SK-N-SH (cell line): ENCODE results near the gene WWC1. TPM values are rescaled to one million over a fixed set of nuclear protein-coding genes. Genes with fewer than 3 reads are reported as not detected.

Experiments used
- CTCF ChIA-PET: fragments of 300-600, 350-600 bp; formaldehyde crosslinking; extraction: SDS; loops from one replicate; lab custom pipeline; 2021; lab: Yijun Ruan, JAX
- POLR2A ChIA-PET: fragments of 350-600 bp; sonication (Branson Sonifier 250); formaldehyde crosslinking; extraction: SDS; loops from one replicate; lab custom pipeline; 2020; ENCODE audit warnings: antibody characterized with exemption, inconsistent platforms; lab: Yijun Ruan, JAX
- DNase-seq: peaks from one replicate; pipeline ENCODE4 v3.0.0; 2012
- H2AFZ ChIP-seq: fragments of 200-600 bp; sonication (generic); 2 replicates; pipeline ENCODE4 v1.8.1; 2016; ENCODE audit warnings: antibody characterized with exemption, mild to moderate bottlenecking, low read depth
- H3F3A ChIP-seq: fragments of 200-600 bp; sonication (generic); replicated peaks from 2 replicates; pipeline ENCODE3; 2016; ENCODE audit warnings: antibody characterized with exemption, mild to moderate bottlenecking; ENCODE audit not compliant: insufficient read depth
- H3K27ac ChIP-seq, 2 experiments: fragments of 200-500 bp in 1 of 2; fragments of 200-600 bp in 1 of 2; sonication (Bioruptor generic) in 1 of 2; sonication (generic), shearing (Covaris generic) in 1 of 2; 2 replicates each; pipeline versions ENCODE4 v1.5.1 to v1.6.1; 2014 to 2016; ENCODE audit warnings: low read depth in 2 of 2, inconsistent platforms in 1 of 2, low read length in 1 of 2, mild to moderate bottlenecking in 1 of 2, mixed read lengths in 1 of 2
- H3K27me3 ChIP-seq: fragments of 200-600 bp; sonication (generic), shearing (Covaris generic); 2 replicates; pipeline ENCODE4 v1.6.1; 2016; ENCODE audit warnings: mixed run types; ENCODE audit not compliant: insufficient read depth
- H3K36me3 ChIP-seq, 2 experiments: fragments of 200-500 bp in 1 of 2; fragments of 200-600 bp in 1 of 2; sonication (Bioruptor generic) in 1 of 2; sonication (generic) in 1 of 2; replicated peaks in 1 of 2; 2 replicates each; pipeline versions ENCODE3 to v1.5.1; 2014 to 2016; ENCODE audit warnings: low read length in 1 of 2, mild to moderate bottlenecking in 1 of 2; ENCODE audit not compliant: insufficient read depth in 2 of 2, control insufficient read depth in 1 of 2
- H3K4me1 ChIP-seq, 2 experiments: fragments of 200-500 bp in 1 of 2; fragments of 200-600 bp in 1 of 2; sonication (Bioruptor generic) in 1 of 2; sonication (generic), shearing (Covaris generic) in 1 of 2; 2 replicates each; pipeline versions ENCODE4 v1.5.1 to v1.6.1; 2014 to 2016; ENCODE audit warnings: low read depth in 1 of 2, low read length in 1 of 2, mixed run types in 1 of 2; ENCODE audit not compliant: insufficient read depth in 2 of 2, control insufficient read depth in 1 of 2
- H3K4me2 ChIP-seq: fragments of 200-600 bp; sonication (generic), shearing (Covaris generic); 2 replicates; pipeline ENCODE4 v1.6.1; 2017; ENCODE audit warnings: mixed run types
- H3K4me3 ChIP-seq, 2 experiments: fragments of 200-500 bp in 1 of 2; fragments of 200-600 bp in 1 of 2; sonication (Bioruptor generic) in 1 of 2; sonication (generic), shearing (Covaris generic) in 1 of 2; 2 replicates each; pipeline versions ENCODE4 v1.5.1 to v1.8.1; 2014 to 2016; ENCODE audit warnings: low read depth in 2 of 2, inconsistent platforms in 1 of 2, low read length in 1 of 2, mild to moderate bottlenecking in 1 of 2, mixed read lengths in 1 of 2, moderate library complexity in 1 of 2
- H3K79me2 ChIP-seq: fragments of 200-600 bp; sonication (generic); 2 replicates; pipeline ENCODE4 v1.8.1; 2017; ENCODE audit warnings: mild to moderate bottlenecking; ENCODE audit not compliant: insufficient read depth
- H3K9ac ChIP-seq: fragments of 200-600 bp; sonication (generic); 2 replicates; pipeline ENCODE4 v1.6.1; 2017; ENCODE audit warnings: mixed run types
- H3K9me2 ChIP-seq: fragments of 200-600 bp; sonication (generic); 2 replicates; pipeline ENCODE4 v1.6.1; 2017; ENCODE audit warnings: mixed run types
- H3K9me3 ChIP-seq: fragments of 200-600 bp; sonication (generic); 2 replicates; pipeline ENCODE4 v1.6.1; 2017; ENCODE audit warnings: mixed run types, mild to moderate bottlenecking, moderate library complexity
- H4K20me1 ChIP-seq: fragments of 200-600 bp; sonication (generic); 2 replicates; pipeline ENCODE4 v1.6.1; 2017; ENCODE audit warnings: mild to moderate bottlenecking, mixed run types; ENCODE audit not compliant: insufficient read depth
- CHD2 ChIP-seq: fragments of 150-350 bp; IDR thresholded peaks from 2 replicates; pipeline ENCODE4 v1.6.1; 2018; ENCODE audit warnings: low read length; ENCODE audit not compliant: partially characterized antibody
- ELF1 ChIP-seq: IDR thresholded peaks from 2 replicates; pipeline ENCODE4 v1.4.0; 2012
- FOSL2 ChIP-seq: IDR thresholded peaks from 2 replicates; pipeline ENCODE4 v1.4.0; 2012; ENCODE audit warnings: low read depth, mild to moderate bottlenecking, moderate library complexity, borderline replicate concordance
- FOXJ3 ChIP-seq: sonication (generic); formaldehyde crosslinking; IDR thresholded peaks from 2 replicates; pipeline ENCODE4 v1.5.1; 2020; ENCODE audit warnings: mild to moderate bottlenecking, missing genetic modification reagents
- FOXM1 ChIP-seq: IDR thresholded peaks from 2 replicates; pipeline ENCODE4 v1.4.0; 2012; ENCODE audit warnings: low read depth, mild to moderate bottlenecking
- GATA2 ChIP-seq: sonication (generic); formaldehyde crosslinking; IDR thresholded peaks from 2 replicates; pipeline ENCODE4 v1.5.0; 2020; ENCODE audit warnings: mild to moderate bottlenecking, missing genetic modification reagents
- JUND ChIP-seq: IDR thresholded peaks from 2 replicates; pipeline ENCODE4 v1.4.0; 2012
- MXI1 ChIP-seq: IDR thresholded peaks from 2 replicates; pipeline ENCODE4 v1.6.1; 2012; ENCODE audit warnings: mild to moderate bottlenecking, low read depth, low read length, improper control_type of control experiment
- NFIC ChIP-seq: IDR thresholded peaks from 2 replicates; pipeline ENCODE4 v1.4.0; 2012; ENCODE audit warnings: borderline replicate concordance
- POLR2AphosphoS5 ChIP-seq: IDR thresholded peaks from 2 replicates; pipeline ENCODE4 v1.6.1; 2012; ENCODE audit warnings: low read depth, low read length
- RFX5 ChIP-seq: IDR thresholded peaks from 2 replicates; pipeline ENCODE4 v1.6.1; 2012; ENCODE audit warnings: mild to moderate bottlenecking, improper control_type of control experiment, low read length
- RXRA ChIP-seq: IDR thresholded peaks from 2 replicates; pipeline ENCODE4 v1.4.0; 2012; ENCODE audit warnings: low read depth, mild to moderate bottlenecking, borderline replicate concordance
- SIN3A ChIP-seq: IDR thresholded peaks from 2 replicates; pipeline ENCODE4 v1.6.1; 2012; ENCODE audit warnings: low read depth, mild to moderate bottlenecking, low read length, moderate library complexity, borderline replicate concordance
- SMC3 ChIP-seq: IDR thresholded peaks from 2 replicates; pipeline ENCODE4 v1.6.1; 2012; ENCODE audit warnings: low read depth, low read length, improper control_type of control experiment
- TAF1 ChIP-seq: IDR thresholded peaks from 2 replicates; pipeline ENCODE4 v1.6.1; 2012; ENCODE audit warnings: low read depth, mild to moderate bottlenecking, low read length, moderate library complexity, borderline replicate concordance
- TCF12 ChIP-seq: IDR thresholded peaks from 2 replicates; pipeline ENCODE4 v1.4.0; 2012
- WGBS: methylation state at CpG from one replicate; pipeline ENCODE4 v1.1.6; 2017; ENCODE audit warnings: low lambda C conversion rate; 5-methylcytosine and 5-hydroxymethylcytosine counted together
- polyA plus RNA-seq, 3 experiments: library from polyadenylated mRNA; depleted of rRNA; stranded (reverse); fragments of >200 nt; gene quantifications; 2 replicates each; pipeline ENCODE4 v1.2.3, GENCODE V29; 2012
- TF ChIP-seq, protein P1 (sequence below): IDR thresholded peaks from 2 replicates; pipeline ENCODE4 v1.6.1; 2012; ENCODE audit warnings: mild to moderate bottlenecking, low read depth, low read length, moderate library complexity
- TF ChIP-seq, protein P2 (sequence below): IDR thresholded peaks from 2 replicates; pipeline ENCODE4 v1.4.0; 2012; ENCODE audit warnings: low read depth, borderline replicate concordance
- TF ChIP-seq, protein P3 (sequence below): fragments of 150-350 bp; IDR thresholded peaks from 2 replicates; pipeline ENCODE4 v1.6.1; 2017; ENCODE audit warnings: antibody characterized with exemption, low read length, low read depth, borderline replicate concordance
- TF ChIP-seq, protein P4 (sequence below): fragments of 200-600 bp; sonication (generic); IDR thresholded peaks from 2 replicates; pipeline ENCODE4 v1.6.1; 2017; ENCODE audit warnings: antibody characterized with exemption, mild to moderate bottlenecking, moderate library complexity

Gene WWC1
- polyA plus RNA-seq, 1 of the 3 experiments (the other 2 are of a cell fraction), result 16.9 TPM

DNA sequence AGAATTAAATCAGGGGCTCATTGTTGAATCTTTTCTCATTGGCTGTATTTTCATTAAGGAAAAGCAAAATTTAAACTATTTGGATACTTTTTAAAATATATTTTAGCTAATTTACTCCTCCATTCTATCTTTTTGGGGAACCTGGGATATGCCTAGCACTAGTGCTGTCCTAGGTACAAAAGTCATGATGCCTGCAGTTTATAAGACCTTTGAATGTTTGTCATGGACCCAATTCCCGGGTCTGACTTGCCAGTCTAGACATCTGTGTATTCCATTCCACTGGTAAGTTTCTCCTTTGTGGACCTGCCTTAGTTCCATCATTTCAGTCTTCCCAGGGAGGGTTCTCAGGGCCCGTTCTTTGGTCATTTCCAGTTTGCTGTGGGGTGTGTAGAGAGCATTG is 63.0 kb downstream of the WWC1 start:
- no peak overlapping the region for H3K27ac ChIP-seq
- H3K36me3 ChIP-seq, result no peaks in the 10 kb centered on the region
- TF ChIP-seq CHD2 (no peak), NFIC (no peak), MXI1 (no peak), SIN3A (no peak), SMC3 (no peak), TAF1 (no peak), FOXM1 (no peak), FOSL2 (no peak), RFX5 (no peak), FOXJ3 (CRISPR knock-in tag) (no peak), RXRA (no peak), GATA2 (CRISPR knock-in tag) (no peak), TCF12 (no peak), JUND (no peak), POLR2AphosphoS5 (no peak), ELF1 (no peak)
- TF ChIP-seq, protein P1, sequence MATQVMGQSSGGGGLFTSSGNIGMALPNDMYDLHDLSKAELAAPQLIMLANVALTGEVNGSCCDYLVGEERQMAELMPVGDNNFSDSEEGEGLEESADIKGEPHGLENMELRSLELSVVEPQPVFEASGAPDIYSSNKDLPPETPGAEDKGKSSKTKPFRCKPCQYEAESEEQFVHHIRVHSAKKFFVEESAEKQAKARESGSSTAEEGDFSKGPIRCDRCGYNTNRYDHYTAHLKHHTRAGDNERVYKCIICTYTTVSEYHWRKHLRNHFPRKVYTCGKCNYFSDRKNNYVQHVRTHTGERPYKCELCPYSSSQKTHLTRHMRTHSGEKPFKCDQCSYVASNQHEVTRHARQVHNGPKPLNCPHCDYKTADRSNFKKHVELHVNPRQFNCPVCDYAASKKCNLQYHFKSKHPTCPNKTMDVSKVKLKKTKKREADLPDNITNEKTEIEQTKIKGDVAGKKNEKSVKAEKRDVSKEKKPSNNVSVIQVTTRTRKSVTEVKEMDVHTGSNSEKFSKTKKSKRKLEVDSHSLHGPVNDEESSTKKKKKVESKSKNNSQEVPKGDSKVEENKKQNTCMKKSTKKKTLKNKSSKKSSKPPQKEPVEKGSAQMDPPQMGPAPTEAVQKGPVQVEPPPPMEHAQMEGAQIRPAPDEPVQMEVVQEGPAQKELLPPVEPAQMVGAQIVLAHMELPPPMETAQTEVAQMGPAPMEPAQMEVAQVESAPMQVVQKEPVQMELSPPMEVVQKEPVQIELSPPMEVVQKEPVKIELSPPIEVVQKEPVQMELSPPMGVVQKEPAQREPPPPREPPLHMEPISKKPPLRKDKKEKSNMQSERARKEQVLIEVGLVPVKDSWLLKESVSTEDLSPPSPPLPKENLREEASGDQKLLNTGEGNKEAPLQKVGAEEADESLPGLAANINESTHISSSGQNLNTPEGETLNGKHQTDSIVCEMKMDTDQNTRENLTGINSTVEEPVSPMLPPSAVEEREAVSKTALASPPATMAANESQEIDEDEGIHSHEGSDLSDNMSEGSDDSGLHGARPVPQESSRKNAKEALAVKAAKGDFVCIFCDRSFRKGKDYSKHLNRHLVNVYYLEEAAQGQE, result no peak
- TF ChIP-seq, protein P2, sequence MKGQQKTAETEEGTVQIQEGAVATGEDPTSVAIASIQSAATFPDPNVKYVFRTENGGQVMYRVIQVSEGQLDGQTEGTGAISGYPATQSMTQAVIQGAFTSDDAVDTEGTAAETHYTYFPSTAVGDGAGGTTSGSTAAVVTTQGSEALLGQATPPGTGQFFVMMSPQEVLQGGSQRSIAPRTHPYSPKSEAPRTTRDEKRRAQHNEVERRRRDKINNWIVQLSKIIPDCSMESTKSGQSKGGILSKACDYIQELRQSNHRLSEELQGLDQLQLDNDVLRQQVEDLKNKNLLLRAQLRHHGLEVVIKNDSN, result no peak
- TF ChIP-seq, protein P3, sequence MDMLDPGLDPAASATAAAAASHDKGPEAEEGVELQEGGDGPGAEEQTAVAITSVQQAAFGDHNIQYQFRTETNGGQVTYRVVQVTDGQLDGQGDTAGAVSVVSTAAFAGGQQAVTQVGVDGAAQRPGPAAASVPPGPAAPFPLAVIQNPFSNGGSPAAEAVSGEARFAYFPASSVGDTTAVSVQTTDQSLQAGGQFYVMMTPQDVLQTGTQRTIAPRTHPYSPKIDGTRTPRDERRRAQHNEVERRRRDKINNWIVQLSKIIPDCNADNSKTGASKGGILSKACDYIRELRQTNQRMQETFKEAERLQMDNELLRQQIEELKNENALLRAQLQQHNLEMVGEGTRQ, result no peak
- TF ChIP-seq, protein P4, sequence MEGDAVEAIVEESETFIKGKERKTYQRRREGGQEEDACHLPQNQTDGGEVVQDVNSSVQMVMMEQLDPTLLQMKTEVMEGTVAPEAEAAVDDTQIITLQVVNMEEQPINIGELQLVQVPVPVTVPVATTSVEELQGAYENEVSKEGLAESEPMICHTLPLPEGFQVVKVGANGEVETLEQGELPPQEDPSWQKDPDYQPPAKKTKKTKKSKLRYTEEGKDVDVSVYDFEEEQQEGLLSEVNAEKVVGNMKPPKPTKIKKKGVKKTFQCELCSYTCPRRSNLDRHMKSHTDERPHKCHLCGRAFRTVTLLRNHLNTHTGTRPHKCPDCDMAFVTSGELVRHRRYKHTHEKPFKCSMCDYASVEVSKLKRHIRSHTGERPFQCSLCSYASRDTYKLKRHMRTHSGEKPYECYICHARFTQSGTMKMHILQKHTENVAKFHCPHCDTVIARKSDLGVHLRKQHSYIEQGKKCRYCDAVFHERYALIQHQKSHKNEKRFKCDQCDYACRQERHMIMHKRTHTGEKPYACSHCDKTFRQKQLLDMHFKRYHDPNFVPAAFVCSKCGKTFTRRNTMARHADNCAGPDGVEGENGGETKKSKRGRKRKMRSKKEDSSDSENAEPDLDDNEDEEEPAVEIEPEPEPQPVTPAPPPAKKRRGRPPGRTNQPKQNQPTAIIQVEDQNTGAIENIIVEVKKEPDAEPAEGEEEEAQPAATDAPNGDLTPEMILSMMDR, result no peak
- no peak overlapping the region for H3K4me3 ChIP-seq
- ChIA-PET CTCF (no interaction called here), POLR2A (no interaction called here)
- no peaks in the 10 kb centered on the region for H3F3A ChIP-seq
- H3K4me2 ChIP-seq, result no peak overlapping the region
- H3K27me3 ChIP-seq, result no peaks in the 10 kb centered on the region
- 87% methylated on average over 2 of the region's 2 CpGs for WGBS
- no peaks in the 10 kb centered on the region for H3K9me2 ChIP-seq
- H3K79me2 ChIP-seq, result peaks cover 12% of the 10 kb centered on the region; the same call in 1 of the 2 replicates
- no peaks in the 10 kb centered on the region for H3K9me3 ChIP-seq
- H3K9ac ChIP-seq, result no peak overlapping the region
- H4K20me1 ChIP-seq, result no peaks in the 10 kb centered on the region
- no peaks in the 10 kb centered on the region for H3K4me1 ChIP-seq
- no peak overlapping the region for H2AFZ ChIP-seq
- DNase-seq, result no peak
